ENCODE results near the gene BBLN.
A peak's percentile ranks its signal among the peaks of the same experiment; 100 is the strongest.
"Not testable (repeated sequence)": the region's sequence is repeated elsewhere in the genome, so short reads cannot be mapped to it uniquely, and the experiment has no call there.

Gene BBLN

GRCh38 chr9:128159784-128160602, at the start of gene BBLN:
Gene BBLN, plus strand, starts transcription at chr9:128160265. Its CDS starts 143 bp downstream, at chr9:128160408.
- Mint-ChIP-seq H3K4me1 (peaks cover 28% of the 10 kb centered on the region), H3K36me3 (peaks cover 15% of the 10 kb centered on the region), H3K4me3 (peak within 1 kb of the TSS; percentile 81), H3K9me3 (no peaks in the 10 kb centered on the region), H3K27ac (peak within 1 kb of the TSS; percentile 85), H3K27me3 (no peaks in the 10 kb centered on the region)
- ATAC-seq = peak; percentile 93

DNA sequence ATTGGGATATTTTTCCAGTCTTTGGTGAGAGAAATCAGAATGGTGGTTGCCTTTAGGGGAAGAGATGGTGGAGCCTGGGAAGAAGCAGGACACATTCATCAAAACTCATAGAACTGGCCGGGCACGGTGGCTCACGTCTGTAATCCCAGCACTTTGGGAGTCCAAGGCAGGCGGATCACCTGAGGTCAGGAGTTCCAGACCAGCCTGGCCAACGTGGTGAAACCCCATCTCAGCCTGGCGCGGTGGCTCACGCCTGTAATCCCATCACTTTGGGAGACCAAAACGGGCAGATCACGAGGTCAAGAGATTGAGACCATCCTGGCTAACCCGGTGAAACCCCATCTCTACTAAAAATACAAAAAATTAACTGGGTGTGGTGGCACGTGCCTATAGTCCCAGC, 48.3 kb upstream of the BBLN start:
- H3K4me3 Mint-ChIP-seq, H3K9me3 Mint-ChIP-seq, ATAC-seq, H3K27me3 Mint-ChIP-seq: not testable (repeated sequence)
- H3K4me1 Mint-ChIP-seq = peaks cover 37% of the 10 kb centered on the region
- H3K27ac Mint-ChIP-seq = peak overlapping the region; percentile 55
- H3K36me3 Mint-ChIP-seq = peaks cover 41% of the 10 kb centered on the region

DNA sequence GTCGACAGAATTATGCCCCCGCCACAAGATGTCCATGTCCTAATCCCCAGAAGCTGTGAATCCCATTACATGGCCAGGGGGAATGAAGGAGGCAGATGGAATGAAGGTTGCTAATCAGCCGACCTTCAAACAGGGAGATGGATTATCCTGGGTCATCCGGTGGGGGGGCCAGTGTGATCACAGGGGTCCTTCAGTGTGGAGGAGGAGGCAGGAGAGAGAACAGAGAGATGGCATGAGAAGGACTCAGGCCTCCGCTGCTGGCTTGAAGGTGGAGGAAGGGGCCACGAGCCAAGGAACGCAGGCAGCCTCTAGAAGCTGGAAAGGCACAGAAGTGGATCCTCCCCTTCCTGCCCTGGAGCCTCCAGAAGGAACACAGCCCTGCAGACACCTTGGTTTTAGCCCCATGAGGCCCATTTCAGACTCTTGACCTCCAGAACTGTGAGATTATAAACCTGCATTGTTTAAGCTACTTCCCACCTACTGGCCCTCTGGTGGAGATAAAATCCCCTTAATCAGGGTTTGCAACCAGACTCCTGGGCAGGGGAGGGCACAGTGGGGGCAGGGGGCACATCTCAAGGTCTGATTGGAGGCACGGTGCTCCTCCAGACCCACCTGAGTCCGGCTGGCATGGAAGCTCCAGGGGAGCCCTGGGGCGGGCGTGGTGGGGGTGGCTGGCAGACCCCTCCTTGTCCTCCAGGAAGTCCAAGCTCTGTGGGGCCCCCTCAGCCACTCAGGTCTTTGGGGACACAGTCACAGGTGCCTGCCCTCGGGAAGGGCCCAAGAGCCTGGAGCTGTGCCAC, 46.3 kb upstream of the BBLN start:
- peaks cover 46% of the 10 kb centered on the region for H3K4me1 Mint-ChIP-seq
- no peak for ATAC-seq
- no peaks in the 10 kb centered on the region for H3K9me3 Mint-ChIP-seq
- H3K27ac Mint-ChIP-seq = peak overlapping the region; percentile 83
- no peaks in the 10 kb centered on the region for H3K27me3 Mint-ChIP-seq
- H3K4me3 Mint-ChIP-seq = no peak overlapping the region
- peaks cover 28% of the 10 kb centered on the region for H3K36me3 Mint-ChIP-seq

DNA sequence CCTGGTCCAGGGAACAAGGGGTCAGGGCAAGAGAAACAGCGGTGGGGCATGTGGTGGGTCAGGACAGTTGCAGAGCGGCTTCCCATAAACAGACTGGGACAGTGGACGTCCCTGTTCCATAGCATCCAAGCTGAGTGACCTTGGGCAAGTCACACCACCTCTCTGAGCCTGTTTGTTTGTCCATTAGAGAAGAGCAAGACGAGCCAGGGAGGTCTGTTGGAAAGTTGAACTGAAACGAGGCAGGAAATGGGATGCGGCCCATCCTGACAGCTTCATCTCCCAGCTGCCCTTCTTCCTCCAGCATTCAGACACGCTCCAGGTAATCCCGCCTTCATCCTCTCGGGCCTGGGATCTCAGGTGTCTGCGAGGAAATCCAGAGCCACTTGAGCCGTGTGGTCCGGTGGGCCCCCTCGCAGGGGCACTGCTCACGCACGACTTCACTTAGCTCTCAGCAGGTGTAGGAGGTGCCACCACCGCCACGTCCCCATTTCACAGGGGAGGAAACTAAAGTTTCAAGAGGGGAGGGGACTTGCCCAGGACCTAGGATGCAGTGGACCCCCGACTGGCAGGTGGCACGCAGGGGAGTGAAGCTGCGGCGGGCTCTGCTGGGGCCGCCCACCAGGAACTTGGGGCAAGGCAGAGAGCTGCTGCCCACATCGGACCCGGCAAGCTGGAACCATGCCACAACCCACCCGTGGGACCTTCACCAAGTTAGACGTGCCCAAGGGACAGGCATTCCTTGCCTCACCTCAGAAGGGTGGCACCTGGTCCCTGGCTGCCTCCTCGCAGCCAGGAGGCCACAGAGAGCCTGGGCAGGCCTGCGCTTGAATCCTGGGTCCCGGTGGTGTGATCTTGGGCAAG, 45.5 kb upstream of the BBLN start:
- H3K9me3 Mint-ChIP-seq = no peaks in the 10 kb centered on the region
- peaks cover 25% of the 10 kb centered on the region for H3K36me3 Mint-ChIP-seq
- peak overlapping the region; percentile 83 for H3K27ac Mint-ChIP-seq
- peak overlapping the region; percentile 13 for H3K4me3 Mint-ChIP-seq
- ATAC-seq = no peak
- no peaks in the 10 kb centered on the region for H3K27me3 Mint-ChIP-seq
- H3K4me1 Mint-ChIP-seq = peaks cover 46% of the 10 kb centered on the region

GRCh38 chr9:128115187-128116103, 44.6 kb upstream of the BBLN start:
- peaks cover 21% of the 10 kb centered on the region for H3K36me3 Mint-ChIP-seq
- H3K27me3 Mint-ChIP-seq = no peaks in the 10 kb centered on the region
- peak overlapping the region; percentile 83 for H3K27ac Mint-ChIP-seq
- no peaks in the 10 kb centered on the region for H3K9me3 Mint-ChIP-seq
- H3K4me3 Mint-ChIP-seq = peak overlapping the region; percentile 37
- peaks cover 46% of the 10 kb centered on the region for H3K4me1 Mint-ChIP-seq
- ATAC-seq = peak; percentile 94

GRCh38 chr9:128116104-128117083, 43.7 kb upstream of the BBLN start:
- Mint-ChIP-seq H3K4me3 (peak overlapping the region; percentile 37), H3K27ac (peak overlapping the region; percentile 83), H3K27me3 (no peaks in the 10 kb centered on the region), H3K36me3 (peaks cover 17% of the 10 kb centered on the region), H3K9me3 (no peaks in the 10 kb centered on the region), H3K4me1 (peaks cover 46% of the 10 kb centered on the region)
- no peak for ATAC-seq

- Mint-ChIP-seq H3K27ac (peak overlapping the region; percentile 51), H3K9me3 (no peaks in the 10 kb centered on the region), H3K4me3 (no peak overlapping the region), H3K36me3 (peaks cover 22% of the 10 kb centered on the region), H3K27me3 (no peaks in the 10 kb centered on the region), H3K4me1 (peaks cover 46% of the 10 kb centered on the region)
- ATAC-seq = peak; percentile 68
Measured at GRCh38 chr9:128117613-128118471, 42.2 kb upstream of the BBLN start.

DNA sequence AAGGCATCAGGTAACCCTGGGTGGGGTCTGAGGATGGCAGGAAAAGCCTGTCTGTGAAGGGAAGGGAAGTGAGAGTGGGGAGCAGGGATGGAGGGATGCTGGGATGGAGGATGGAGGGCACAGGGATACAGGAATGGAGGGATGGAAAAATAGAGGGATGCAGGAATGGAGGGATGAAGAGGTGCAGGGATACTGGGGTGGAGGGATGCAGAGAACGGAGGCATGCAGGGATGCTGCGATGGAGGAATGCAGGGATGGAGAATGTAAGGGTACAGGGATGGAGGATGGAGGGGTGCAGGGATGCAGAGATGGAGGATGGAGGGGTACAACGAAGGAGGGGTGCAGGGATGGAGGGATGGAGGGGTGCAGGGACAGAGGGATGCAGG, 41.6 kb upstream of the BBLN start:
- Mint-ChIP-seq H3K4me1 (peaks cover 44% of the 10 kb centered on the region), H3K36me3 (peaks cover 23% of the 10 kb centered on the region), H3K9me3 (no peaks in the 10 kb centered on the region), H3K27ac (peak overlapping the region; percentile 51), H3K4me3 (no peak overlapping the region), H3K27me3 (no peaks in the 10 kb centered on the region)
- ATAC-seq = no peak

DNA sequence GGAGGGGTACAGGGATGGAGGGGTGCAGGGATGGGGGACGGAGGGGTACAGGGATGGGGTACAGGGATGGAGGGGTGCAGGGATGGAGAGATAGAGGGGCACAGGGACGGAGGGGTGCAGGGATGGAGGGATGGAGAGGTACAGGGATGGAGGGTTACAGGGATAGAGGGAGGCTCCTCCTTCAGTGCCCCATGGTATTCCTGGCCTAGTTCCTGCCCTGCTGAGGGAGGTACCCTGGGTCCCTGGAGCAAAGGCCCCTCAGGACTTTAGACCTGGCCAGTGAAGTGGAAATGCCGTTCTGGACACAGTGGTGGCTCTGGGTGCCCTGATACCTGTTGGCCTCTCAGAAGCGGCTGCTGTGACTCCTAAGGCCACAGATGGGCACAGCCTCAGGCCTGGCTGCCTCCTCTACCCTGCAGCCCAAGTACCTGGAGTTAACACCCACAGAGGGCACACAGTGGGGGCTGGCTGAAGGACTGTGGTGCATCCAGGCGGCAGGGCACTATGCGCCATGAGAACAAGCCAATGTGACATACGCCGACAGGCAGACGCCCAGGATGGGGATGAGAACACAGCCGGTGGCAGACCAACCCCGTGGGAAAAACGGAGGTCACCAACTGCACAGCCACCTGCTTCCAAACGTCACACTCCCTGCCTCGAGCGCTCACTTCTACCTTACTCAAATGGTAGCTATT, 40.9 kb upstream of the BBLN start:
- H3K9me3 Mint-ChIP-seq = no peaks in the 10 kb centered on the region
- H3K4me3 Mint-ChIP-seq = no peak overlapping the region
- H3K27ac Mint-ChIP-seq = no peak overlapping the region
- peaks cover 23% of the 10 kb centered on the region for H3K36me3 Mint-ChIP-seq
- peaks cover 45% of the 10 kb centered on the region for H3K4me1 Mint-ChIP-seq
- ATAC-seq = no peak
- no peaks in the 10 kb centered on the region for H3K27me3 Mint-ChIP-seq

DNA sequence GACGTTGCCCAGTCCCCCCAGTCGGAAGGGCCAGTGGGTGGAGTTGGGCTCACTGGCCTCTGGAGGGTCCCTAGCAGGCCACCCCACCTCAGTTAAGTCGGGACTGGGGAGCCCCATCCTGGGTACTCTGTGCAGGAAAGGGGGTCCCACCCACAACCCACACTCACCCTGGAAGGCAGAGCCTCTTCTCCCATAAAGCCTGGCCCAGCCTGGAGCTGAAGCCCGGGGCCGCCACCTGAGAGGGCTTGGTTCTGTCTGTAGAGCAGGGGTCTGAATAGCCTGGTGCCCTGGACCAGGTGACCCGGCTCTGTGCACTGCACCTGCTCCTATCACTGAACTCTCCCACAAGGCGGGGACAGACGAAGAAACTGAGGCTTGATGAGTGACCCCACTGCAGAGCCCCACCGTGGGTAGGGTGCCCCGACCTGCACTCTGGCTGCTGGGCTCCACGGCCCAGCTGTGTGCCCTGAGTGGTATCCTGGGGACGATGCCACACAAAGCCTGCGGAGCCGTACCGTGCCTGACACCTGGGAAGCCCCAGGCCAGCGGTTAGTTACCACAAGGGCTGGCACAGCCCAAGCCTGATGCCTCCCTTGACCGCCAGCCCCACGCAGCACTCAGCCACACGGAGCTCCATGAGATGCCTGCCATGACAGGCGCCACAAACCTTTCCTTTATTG, 39.9 kb upstream of the BBLN start:
- H3K27ac Mint-ChIP-seq = no peak overlapping the region
- H3K4me3 Mint-ChIP-seq = no peak overlapping the region
- H3K36me3 Mint-ChIP-seq = peaks cover 18% of the 10 kb centered on the region
- no peaks in the 10 kb centered on the region for H3K27me3 Mint-ChIP-seq
- ATAC-seq = no peak
- H3K9me3 Mint-ChIP-seq = no peaks in the 10 kb centered on the region
- H3K4me1 Mint-ChIP-seq = peaks cover 46% of the 10 kb centered on the region

DNA sequence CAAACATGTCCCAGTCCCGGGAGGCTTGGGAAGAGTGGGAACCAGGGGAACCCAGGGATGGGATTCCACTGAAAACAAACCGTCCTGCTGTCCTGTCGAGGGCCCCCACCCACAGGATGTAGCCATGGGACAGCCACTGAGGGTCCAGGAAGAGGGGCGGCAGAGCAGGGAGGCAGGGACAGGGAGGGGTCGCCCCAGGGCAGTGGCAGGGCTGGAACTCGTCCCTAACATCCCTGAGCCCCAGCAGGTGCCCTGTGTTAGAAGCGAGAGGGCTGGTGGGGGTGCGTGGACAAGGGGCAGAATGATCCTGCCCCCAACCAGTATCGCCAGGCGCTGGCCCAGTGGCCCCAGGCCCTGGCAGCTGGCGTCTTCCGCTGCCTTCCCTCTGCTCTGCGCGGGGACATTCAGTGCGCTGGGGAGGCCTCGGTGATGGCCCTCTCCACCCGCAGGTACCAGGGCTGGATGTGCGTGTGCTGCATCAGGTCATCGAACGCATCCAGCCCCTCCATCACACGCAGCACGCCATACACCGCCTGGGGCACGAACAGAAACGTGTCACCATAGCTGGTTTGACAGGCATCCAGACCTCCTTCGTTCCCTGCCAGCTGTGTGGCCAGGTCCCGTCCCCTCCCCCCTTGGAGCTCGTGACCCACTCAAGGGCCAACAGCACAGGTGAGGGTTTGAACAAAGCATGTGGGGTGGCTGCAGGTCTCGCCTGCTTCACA, 39.2 kb upstream of the BBLN start:
- Mint-ChIP-seq H3K4me3 (no peak overlapping the region), H3K9me3 (no peaks in the 10 kb centered on the region), H3K27ac (no peak overlapping the region), H3K36me3 (peaks cover 18% of the 10 kb centered on the region), H3K4me1 (peaks cover 46% of the 10 kb centered on the region), H3K27me3 (no peaks in the 10 kb centered on the region)
- ATAC-seq = no peak
